ENCODE data around the gene VPS29.

The VPS29 gene

DNA sequence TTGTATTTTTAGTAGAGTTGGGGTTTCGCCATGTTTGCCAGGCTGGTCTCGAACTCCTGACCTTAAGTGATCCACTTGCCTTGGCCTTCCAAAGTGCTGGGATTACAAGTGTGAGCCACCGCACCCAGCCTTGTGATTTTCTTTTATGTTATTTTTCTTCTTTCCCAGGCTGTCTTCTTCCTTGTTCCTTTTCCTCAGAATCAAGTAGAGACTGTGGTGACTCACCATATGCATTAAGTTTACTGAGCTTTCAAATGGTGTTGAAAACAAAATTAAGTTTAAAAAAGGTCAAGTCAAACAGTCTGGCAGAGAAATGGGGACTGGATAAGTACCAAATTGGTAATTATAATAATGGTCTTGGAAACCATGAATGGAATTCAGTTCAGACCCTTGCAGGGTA is 57.5 kb downstream of the VPS29 start:
- DNase-seq (ENCODE audit: low spot score) = no peak
